MCF 10A (cell line): ENCODE results near the gene ANGPTL5. TPM values are rescaled to one million over a fixed set of nuclear protein-coding genes. Genes with fewer than 3 reads are reported as not detected.

ENCODE experiments used
- BruUV-seq: library from RNA; stranded (reverse); fragments of 400-500 nt; replicated peaks from 2 replicates; lab custom pipeline; 2021; lab: Mats Ljungman, UMichigan
- CTCF ChIA-PET: fragments of 300-600 bp; sonication (Branson Sonifier 250); formaldehyde crosslinking; extraction: SDS; loops from one replicate; lab custom pipeline; 2021; ENCODE audit warnings: antibody characterized with exemption, inconsistent platforms; lab: Yijun Ruan, JAX
- POLR2A ChIA-PET: fragments of 300-600, 350-650 bp; sonication (Branson Sonifier 250); formaldehyde crosslinking; extraction: SDS; loops from one replicate; lab custom pipeline; 2020; ENCODE audit warnings: antibody characterized with exemption, inconsistent platforms; lab: Yijun Ruan, JAX
- DNase-seq: peaks from one replicate; pipeline ENCODE4 v3.0.0-alpha.2; 2018; ENCODE audit not compliant: unreplicated experiment
- H3K27ac Mint-ChIP-seq: one replicate; pipeline ENCODE4 v1.8.0; 2022; ENCODE audit warnings: mild to moderate bottlenecking, low read depth, mixed read lengths; ENCODE audit not compliant: unreplicated experiment
- H3K27me3 Mint-ChIP-seq: one replicate; pipeline ENCODE4 v1.8.0; 2022; ENCODE audit warnings: mixed read lengths; ENCODE audit not compliant: insufficient read depth, unreplicated experiment
- H3K36me3 Mint-ChIP-seq: one replicate; pipeline ENCODE4 v1.8.0; 2022; ENCODE audit warnings: mild to moderate bottlenecking, moderate library complexity, mixed read lengths; ENCODE audit not compliant: insufficient read depth, unreplicated experiment
- H3K4me1 Mint-ChIP-seq: one replicate; pipeline ENCODE4 v1.8.0; 2022; ENCODE audit warnings: mixed read lengths; ENCODE audit not compliant: insufficient read depth, unreplicated experiment
- H3K4me3 Mint-ChIP-seq: one replicate; pipeline ENCODE4 v1.8.0; 2022; ENCODE audit warnings: mild to moderate bottlenecking, moderate library complexity, mixed read lengths; ENCODE audit not compliant: unreplicated experiment
- H3K9me3 Mint-ChIP-seq: one replicate; pipeline ENCODE4 v1.8.0; 2022; ENCODE audit warnings: mixed read lengths; ENCODE audit not compliant: unreplicated experiment
- CTCF ChIP-seq: fragments of 200-600 bp; IDR thresholded peaks from one replicate; pipeline ENCODE4 v1.8.0; 2022; ENCODE audit warnings: antibody characterized with exemption, mild to moderate bottlenecking; ENCODE audit not compliant: unreplicated experiment
- intact Hi-C: fragments of 100-400 bp; cut with micrococcal nuclease; formaldehyde crosslinking; loops from 2 replicates; pipeline ENCODE4 v1.14.1; 2022
- total RNA-seq: library from RNA; stranded (reverse); gene quantifications from 2 replicates; pipeline ENCODE4 v1.2.3, GENCODE V29; 2022

ANGPTL5 gene
- total RNA-seq, 1 experiment from 2014 or later, result not detected

- no peak for DNase-seq
- no TSS peak for BruUV-seq
- no peaks in the 10 kb centered on the region for H3K27me3 Mint-ChIP-seq
- H3K4me1 Mint-ChIP-seq, result no peaks in the 10 kb centered on the region
- no peak for TF ChIP-seq CTCF
- no peak overlapping the region for H3K27ac Mint-ChIP-seq
- POLR2A ChIA-PET, result no interaction called here
- CTCF ChIA-PET, result interaction anchor here (0.6 to 2.6 kb wide), 2 partner anchors 20 to 63 kb away, joined by 3 to 19 read pairs; no protein-coding TSS in a partner anchor
- no peaks in the 10 kb centered on the region for H3K36me3 Mint-ChIP-seq
- no peak overlapping the region for H3K4me3 Mint-ChIP-seq
- intact Hi-C loops, result no loop called here
- no peaks in the 10 kb centered on the region for H3K9me3 Mint-ChIP-seq
These were observed 34.7 kb downstream of the ANGPTL5 start for GRCh38 chr11:101881586-101881985.

- no peak overlapping the region for H3K27ac Mint-ChIP-seq
- peak; percentile 66 for DNase-seq
- H3K4me1 Mint-ChIP-seq, result no peaks in the 10 kb centered on the region
- H3K36me3 Mint-ChIP-seq, result no peaks in the 10 kb centered on the region
- no TSS peak for BruUV-seq
- no peaks in the 10 kb centered on the region for H3K27me3 Mint-ChIP-seq
- ChIA-PET POLR2A (interaction anchor here (0.6 to 1.0 kb wide), 2 partner anchors 19 to 388 kb away, joined by 4 read pairs; no protein-coding TSS in a partner anchor), CTCF (interaction anchor here (0.7 to 12.0 kb wide), 11 partner anchors 7 to 127 kb away, joined by 3 to 110 read pairs (median 5); partner anchors contain the start of gene CEP126)
- H3K9me3 Mint-ChIP-seq, result no peaks in the 10 kb centered on the region
- intact Hi-C loops, result loop anchor here (1.0 kb wide), 1 partner anchor 20 kb away; no protein-coding TSS in a partner anchor
- H3K4me3 Mint-ChIP-seq, result no peak overlapping the region
- TF ChIP-seq CTCF, result peak; percentile 33
These were observed 36.1 kb downstream of the ANGPTL5 start for GRCh38 chr11:101880222-101880621.

GRCh38 chr11:101872171-101872882 is 44.0 kb downstream of the ANGPTL5 start:
- no peak for DNase-seq
- intact Hi-C loops, result no loop called here
- ChIA-PET CTCF (interaction anchor here (1.1 to 12.0 kb wide), 2 partner anchors 11 to 42 kb away, joined by 4 to 110 read pairs; partner anchors contain the start of gene CEP126), POLR2A (interaction anchor here (0.6 to 1.0 kb wide), 2 partner anchors 42 to 1354 kb away, joined by 3 to 4 read pairs; partner anchors contain the start of gene CEP126)
- TF ChIP-seq CTCF, result no peak
- H3K27me3 Mint-ChIP-seq, result no peaks in the 10 kb centered on the region
- no peaks in the 10 kb centered on the region for H3K9me3 Mint-ChIP-seq
- no peak overlapping the region for H3K4me3 Mint-ChIP-seq
- H3K36me3 Mint-ChIP-seq, result no peaks in the 10 kb centered on the region
- peaks cover 6% of the 10 kb centered on the region for H3K4me1 Mint-ChIP-seq
- no TSS peak for BruUV-seq
- H3K27ac Mint-ChIP-seq, result no peak overlapping the region

GRCh38 chr11:101870510-101870909 is 45.8 kb downstream of the ANGPTL5 start:
- Mint-ChIP-seq H3K9me3 (no peaks in the 10 kb centered on the region), H3K4me1 (peaks cover 6% of the 10 kb centered on the region), H3K27ac (no peak overlapping the region), H3K4me3 (no peak overlapping the region), H3K36me3 (no peaks in the 10 kb centered on the region), H3K27me3 (no peaks in the 10 kb centered on the region)
- CTCF ChIA-PET, result interaction anchor here (0.7 to 13.1 kb wide), 6 partner anchors 9 to 140 kb away, joined by 3 to 372 read pairs (median 6); partner anchors contain the start of gene CEP126
- intact Hi-C loops, result no loop called here
- no peak for TF ChIP-seq CTCF
- POLR2A ChIA-PET, result interaction anchor here (0.7 kb wide), 1 partner anchor 44 kb away, joined by 3 read pairs; the partner anchor contains the start of gene CEP126
- no TSS peak for BruUV-seq
- peak; percentile 82 for DNase-seq
